NCI-H524 (cell line): Measurements from ENCODE around the gene LAMB4.

Experiments used
- DNase-seq, 2 experiments: peaks; one replicate each; lab custom pipeline; 2025; lab: John Stamatoyannopoulos, UW

Gene LAMB4

DNA sequence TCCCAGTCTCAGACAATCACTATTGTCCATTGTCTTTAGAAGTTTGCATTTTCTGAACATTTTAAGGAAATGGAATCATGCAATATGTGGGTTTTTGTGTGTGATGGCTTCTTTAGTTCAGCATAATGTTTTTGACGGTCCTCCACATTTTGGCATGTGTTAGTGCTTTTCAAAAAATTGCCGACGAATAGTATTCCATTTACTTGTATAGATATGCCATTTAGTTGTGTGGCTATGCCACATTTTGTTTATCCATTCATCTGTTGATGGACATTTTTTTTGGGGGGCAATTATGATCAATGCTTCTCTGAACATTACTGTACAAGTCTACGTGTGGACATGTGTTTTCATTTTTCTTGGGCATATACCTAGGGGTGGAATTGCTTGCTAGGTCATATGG lies 12.0 kb upstream of the LAMB4 start:
- DNase-seq = no peak

DNA sequence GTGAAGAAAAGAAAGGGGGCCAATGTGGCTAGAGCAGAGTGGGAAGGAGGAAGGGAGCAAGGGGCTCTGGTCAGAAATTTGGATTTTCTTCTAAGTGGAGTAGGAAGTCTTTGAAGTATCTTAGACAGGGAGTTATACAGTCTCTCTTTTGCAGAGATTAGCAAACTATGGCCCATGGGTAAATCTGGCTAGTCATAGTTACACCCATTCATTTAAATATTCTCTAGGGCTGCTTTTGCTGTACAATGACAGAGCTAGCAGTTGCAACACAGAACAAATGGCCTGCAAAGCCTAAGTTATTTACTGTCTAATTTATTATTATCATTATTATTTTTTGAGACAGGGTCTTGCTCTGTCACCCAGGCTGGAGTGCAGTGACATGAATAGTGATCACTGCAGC lies 10.5 kb upstream of the LAMB4 start:
- DNase-seq = no peak

DNA sequence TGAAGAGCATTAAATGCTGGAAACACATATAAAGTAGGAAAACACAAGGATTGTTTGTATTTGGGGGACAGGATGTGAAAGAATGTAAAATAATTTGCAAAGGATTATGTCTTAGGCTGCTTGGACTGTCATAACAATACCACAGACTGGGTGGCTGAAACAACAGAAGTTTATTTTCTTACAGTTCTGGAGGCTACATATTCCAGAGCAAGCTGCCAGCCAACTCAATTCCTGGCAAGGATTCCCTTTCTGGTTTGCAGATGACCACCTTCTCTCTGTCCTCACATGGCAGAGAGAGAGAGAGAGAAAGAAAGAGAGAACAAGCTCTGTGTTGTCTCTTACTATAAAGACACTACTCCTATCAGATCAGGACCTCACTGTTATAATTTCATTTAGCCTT lies 8.8 kb upstream of the LAMB4 start:
- no peak for DNase-seq

DNA sequence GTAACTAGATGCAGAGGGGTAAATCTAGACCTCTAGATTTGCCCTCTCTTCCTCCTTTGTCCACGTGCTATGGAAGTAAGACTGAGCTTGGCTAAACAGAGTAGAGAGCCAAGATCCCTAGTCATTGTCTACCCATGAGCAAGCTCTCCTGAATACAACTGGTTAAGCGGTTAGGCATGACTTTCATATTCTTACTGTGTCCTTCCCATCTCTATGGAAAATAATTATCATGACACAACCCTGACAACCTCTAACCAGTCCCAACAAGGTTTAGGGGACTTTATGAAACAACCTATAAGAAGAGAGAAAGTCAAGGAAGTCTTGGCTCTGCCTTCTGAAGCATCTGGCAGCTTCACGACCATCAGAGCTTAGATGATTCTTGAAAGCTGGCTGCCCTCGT lies 7.8 kb upstream of the LAMB4 start:
- DNase-seq = no peak

DNA sequence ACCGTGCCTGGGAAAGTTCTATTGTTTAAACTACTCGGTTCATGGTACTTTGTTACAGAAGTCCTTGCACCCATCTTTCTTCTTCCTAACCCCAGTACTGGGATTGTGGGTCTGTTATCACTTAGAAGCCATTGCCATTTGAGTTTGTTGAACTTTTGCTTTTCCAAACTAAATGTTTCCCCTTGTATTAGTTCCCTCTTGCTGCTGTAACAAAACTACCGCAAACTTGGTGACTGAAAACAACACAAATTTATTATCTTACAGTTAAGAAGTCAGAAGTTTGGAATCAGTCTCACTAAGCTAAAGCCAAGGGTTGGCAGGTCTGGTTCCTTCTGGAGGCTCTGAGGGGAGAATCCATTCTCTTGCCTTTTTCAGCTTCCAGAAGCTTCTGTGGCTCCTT lies 6.9 kb upstream of the LAMB4 start:
- no peak for DNase-seq

DNA sequence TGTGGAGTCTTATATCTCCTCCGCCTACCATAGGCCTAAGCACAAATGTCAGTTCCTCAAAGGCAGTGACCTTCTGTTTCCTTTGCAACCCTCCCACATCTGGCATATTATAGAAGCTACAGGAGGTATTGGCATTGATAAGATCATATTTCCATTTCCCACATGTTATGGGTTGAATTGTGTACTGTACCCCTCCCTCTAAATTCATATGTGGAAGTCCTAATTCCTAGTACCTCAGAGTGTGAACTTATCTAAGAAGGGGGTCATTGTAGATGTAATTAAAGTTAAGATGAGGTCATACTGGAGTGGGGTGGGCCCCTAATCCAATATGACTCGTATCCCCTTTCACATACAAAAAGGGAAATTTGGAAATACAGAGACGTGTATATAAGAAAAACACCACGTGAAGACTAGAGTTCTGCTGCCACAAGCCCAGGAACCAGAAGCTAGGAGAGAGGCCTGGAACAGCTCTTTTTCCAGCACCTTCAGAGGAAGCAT lies 6.1 kb upstream of the LAMB4 start:
- DNase-seq = no peak

DNA sequence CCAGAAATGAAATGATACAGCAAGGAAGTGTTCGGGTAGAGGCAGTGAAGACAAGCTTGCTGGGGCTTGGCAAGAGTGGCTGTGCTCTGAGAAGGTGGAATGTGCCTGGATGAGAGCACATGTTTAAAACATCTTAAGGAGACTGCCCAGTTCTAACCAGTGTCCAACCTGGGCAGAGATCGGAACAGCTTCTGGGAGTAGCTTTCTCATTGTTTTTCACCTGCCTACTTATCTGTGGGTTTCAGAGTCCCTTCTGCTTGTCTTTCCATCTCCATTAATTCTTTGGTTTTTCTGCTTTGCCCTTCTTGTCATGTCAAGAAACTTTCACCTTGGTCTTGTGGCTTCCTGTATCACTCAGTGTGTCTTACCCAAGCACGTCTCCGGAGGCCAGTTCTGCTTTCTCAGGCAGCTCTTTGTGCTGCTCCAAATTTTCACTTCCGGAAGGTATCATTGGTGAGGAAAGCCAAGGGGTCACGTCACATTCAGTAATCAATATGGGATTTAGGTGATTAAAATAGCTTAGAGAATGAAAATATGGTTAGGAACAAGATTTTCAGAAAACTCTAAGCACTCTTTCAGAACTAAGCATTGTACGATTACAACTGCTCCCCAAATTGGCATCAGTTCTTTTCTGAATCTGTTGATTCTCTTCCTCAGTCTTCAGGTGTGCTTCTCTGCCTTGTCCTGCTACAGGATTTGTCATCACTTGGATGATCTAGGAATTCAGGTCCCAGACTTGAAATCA lies 5.5 kb upstream of the LAMB4 start:
- no peak for DNase-seq

DNA sequence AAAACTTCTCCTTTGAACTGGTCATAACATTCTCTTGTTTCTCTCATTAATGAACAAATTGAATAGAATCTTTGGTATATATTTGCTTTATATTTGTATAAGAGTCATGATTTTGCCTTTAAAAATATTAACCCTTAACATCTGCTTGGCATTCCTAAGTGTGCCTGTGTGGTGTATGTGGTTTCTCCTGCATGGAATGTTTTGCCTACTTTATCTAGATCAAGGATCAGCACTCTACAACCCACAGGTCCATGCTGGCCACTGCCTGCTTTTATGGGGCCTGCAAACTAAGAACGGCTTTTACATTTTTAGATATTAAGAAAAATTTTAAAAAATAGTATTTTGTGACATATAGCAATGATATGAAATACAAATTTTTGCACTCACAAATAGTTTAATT lies 4.3 kb upstream of the LAMB4 start:
- DNase-seq = no peak

DNA sequence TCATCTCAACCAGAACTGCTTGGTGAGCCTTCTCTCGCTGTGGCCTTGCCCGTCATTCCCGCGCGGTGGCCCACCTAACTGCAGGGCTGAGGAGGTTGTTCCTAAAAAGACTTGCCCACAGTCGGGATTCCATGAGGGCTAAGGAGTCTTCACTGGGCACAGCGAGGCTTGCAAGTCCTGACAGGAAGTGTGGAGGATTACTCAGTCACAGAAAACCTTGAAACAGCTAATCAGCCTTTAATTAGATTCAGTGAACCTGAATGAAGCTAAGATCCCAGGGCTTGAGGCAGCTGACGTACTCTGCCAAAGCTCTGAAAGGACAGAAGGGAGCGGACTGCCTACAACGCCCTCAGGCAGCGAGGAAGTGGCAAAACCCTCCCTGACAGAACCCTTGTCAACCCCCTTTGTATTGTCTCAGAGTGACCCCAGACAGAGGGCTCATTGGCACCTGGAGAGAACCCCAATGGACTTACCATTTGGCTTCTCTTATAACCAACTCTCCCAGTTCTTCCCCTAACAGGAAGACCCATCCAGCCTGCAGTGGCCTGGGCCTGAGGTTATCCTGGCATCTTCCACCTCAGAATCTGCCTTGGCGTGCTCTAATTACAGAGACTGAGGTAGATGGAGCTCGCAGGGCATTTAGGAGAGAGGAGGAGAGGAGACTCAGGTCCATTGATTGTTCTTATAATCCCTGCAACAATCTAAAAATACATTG lies 2.5 kb upstream of the LAMB4 start:
- DNase-seq = no peak

DNA sequence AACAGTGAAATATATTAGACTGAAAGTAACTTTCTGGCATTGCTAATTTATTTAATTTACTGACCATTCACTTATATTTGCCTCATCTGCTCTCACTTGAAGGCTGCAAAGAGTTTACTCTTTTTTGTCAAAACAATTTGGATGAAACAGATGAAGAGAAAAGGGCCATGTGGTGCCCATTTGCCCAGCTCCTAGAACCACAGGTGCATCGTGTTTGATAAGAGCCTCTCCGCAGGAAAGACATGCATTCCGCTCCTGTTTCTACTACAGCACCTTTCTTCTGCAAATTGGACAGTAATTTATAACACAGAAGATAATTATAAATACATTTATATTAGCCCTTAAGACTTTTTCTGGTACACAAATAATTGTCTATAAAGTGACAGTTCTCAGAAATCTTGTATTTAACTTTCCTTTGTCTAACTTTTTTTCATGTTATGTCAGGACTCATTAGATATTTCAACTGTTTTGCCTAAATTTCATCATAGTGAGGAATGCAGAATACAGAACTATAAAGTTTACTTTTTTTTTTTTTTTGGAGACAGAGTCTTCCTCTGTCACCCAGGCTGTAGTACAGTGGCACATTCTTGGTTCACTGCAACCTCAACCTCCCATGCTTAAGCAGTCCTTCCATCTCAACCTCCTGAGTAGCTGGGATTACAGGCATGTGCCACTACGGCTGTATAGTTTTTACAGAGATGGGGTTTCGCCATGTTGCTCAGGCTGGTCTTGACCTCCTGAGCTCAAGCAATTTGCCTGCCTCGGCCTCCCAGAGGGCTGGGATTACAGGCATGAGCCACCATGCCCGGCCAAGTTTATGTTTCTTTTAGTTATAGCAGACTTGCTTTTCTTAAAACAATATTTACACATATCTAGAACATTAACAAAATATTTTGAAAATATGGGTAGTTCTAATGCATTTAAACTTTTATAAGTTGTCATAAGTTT lies 869 bp downstream of the LAMB4 start:
- no peak for DNase-seq

DNA sequence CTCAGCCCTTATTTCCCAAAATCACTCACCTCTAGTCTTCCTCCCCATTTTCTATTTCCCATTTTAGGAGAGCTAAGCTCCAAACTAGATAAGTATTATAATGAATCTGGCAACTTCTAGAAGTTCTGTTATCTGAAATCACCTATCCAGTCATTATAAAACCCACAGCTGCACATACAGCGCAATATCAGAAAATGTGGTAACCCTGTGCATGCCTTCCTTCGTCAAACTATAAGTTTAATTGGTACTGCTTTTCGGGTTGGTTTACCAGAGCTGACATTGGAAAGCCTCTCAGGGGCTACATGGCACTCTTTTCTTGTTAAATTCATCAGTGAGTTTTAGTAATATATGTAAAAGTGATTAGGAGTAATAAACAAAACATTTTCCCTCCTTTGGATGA lies 1.6 kb downstream of the LAMB4 start:
- DNase-seq = no peak

DNA sequence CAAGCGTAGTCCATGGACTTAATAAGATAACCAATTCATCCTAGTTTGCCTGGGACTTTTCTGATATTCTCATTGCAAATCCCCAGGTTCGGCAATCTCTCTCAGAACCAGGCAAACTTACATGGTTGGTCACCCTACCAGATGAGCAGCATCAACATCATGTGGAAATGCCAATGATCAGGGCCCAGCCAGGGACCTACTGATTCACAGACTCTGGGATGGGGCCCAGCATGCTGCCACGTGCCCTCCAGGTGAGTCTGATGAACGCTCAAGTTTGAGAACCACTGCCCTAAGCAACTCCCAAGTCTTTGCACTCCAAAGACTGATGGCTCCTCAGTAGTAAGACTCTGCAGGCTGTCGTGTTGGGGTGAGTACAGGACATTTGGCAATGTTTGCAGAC lies 2.7 kb downstream of the LAMB4 start:
- DNase-seq = no peak

DNA sequence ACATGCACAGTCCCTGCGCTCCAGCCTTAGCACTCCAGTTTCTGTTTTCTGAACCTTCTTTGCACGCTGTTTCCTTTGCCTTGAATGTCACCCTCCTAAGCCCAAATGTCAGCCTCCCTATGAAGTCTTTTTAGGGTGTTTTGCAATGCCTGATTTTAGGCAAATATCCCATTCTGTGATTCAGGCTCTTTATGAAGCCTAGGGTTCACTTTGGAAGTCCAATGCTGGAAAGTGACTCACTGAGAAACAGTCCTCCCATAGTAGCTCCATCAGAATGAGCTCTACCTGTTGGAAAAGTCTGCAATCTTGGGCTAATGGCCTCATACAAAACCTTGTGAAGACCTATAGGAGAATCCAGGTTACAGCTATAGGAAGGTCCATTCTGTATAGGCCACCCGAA lies 5.3 kb downstream of the LAMB4 start:
- DNase-seq = no peak

DNA sequence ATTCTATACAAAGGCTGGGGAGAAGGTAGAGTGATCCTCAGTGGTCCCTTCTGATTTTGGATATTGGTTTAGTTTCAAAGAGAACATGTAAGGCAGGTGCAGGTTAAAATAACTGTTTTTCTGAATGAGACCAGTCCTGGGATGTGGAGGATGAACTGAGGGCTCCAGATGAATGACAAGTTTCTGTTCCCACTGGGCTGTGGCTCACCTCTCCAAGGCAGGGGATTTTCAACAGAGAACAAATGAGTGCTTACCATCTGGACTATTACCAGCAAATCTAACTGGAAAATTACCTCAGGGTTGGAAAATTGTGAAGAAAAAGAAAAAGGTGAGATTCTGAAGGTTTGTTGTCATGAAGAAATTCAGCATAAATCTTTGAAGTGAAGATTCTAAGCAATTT lies 8.0 kb downstream of the LAMB4 start:
- DNase-seq = no peak

DNA sequence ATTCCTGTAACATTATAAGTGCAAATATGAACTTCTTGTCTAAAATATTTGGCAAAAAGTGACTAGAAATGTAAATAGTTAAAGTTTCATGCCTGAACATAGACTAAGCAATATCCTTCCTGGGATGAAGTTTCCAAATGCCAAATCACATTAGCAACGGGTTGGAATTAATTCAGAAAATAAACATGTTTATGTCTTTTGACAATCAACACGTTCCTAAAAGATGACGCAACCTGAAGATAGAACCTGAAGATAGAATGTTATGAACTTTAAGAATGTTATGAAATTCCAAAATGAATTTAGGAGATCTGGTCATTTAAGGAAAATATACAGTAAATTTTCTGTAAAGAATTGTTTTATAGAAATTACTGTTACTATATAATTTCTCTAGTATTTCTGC lies 9.2 kb downstream of the LAMB4 start:
- DNase-seq = no peak

DNA sequence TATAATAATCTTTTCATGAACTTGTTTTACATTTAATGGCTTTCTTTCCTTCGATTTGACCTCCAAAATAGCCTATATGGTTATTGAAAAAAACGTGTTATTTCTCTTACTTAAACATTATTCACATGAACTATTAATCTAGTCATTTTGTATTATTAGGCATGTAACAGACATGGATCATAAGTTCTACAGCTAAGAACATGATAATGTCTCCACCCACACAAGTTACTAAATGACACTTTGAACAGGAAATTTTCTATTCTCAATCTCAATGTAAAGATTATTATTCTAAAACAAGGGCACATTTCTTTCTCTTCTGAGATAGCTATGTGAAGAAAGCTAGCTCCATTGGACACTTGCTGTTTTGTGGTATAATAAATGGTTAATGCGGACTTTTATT lies 10.0 kb downstream of the LAMB4 start:
- no peak for DNase-seq

DNA sequence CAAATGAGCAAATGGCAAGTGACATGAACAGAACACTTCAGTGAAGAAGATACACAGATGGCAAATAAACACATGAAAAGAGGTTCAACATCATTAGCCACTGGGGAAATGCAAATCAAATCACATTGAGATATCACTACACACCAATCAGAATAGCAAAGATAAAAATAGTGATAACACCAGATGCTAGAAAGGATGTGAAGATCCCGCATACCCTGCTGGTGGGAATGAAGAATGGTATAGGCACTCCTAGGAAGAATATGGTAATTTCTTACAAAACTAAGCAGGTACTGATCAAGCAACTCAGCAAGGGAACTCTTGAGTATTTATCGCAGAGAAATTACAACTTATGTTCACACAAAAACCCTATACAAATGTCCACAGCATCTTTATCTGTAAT lies 11.2 kb downstream of the LAMB4 start:
- peak in 1 of 2 experiments; percentile 20 for DNase-seq

DNA sequence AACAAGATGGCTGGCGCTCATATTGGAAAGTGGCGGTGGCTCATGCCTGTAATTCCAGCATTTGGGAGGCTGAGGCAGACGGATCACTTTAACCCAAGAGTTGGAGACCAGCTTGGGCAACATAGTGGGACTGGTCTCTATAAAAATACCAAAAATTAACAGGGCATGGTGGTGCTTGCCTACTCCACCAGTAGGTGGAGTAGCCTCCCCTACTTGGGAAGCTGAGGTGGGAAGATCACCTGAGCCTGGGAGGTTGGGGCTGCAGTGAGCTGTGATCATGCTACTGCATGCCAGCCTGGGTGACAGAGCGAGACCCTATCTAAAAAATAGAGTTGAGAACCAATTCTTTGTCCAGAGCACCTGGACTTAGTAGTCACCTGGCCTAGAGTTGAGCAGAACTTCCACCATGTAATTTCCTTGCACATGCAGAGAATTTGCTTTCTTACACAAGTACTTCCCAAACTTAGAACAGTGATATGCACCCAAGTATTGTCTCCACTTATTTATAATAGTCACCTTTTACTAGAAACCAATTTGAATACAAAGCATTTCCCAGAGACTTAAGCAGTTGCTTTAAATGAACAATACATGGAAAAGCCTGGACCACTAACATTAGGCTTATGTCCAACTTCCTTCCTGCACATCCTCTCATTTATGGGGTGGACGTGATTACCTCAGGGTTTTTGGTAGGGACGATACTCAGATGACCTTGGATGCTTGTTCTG lies 15.9 kb downstream of the LAMB4 start:
- DNase-seq = peak in 1 of 2 experiments; percentile 42

DNA sequence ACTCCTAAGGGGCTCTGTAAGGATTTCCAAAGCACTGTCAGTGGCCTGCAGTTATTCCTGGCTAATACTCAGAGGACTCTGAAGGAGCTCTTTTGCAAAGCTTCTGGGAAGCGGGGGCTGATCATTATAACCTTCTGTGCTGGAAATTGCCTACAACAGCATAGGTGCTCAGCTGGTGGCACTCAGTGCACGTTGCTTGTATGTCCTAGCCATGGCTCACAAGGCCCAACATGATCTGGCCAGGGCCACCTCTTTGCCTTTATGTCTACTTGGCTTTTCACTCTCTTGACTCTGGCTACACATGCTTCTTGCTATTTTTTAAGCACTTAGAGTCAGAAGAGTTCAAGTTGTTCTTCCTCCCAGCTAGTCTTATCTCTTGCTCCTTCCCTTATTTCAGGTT lies 17.5 kb downstream of the LAMB4 start:
- DNase-seq = no peak

DNA sequence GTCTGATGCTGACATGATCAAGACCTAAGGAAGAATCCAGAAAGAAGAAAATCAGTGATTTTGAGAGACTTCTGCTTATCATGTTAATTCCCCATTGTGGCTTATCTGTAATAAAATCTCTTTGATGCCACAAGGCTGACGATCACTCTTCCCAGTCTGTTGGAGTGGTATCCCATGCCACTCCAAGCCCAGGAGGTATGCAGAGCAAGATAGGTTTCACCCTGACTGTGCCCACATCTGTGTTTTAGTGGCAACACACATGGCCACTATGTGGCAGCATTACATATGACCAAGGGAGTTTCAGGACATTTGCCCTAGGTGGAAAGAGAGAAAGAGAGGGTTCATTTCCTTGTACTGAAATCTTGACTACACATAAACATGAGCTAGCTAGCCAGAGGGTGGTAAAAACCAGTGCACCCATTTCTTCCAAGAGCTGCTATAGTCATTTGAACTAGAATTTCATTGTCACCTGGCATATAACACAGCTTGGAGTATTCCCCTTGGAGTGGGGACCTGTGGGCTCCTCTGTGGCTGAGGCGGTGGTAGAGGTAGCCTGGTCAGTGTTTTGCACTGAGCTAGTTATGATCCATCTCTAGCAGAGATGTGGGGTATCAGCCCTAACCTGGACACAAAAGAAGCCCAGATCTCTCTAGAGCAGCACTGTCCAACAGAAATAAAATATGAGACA lies 20.8 kb downstream of the LAMB4 start:
- peak; percentile 15 to 60 for DNase-seq

DNA sequence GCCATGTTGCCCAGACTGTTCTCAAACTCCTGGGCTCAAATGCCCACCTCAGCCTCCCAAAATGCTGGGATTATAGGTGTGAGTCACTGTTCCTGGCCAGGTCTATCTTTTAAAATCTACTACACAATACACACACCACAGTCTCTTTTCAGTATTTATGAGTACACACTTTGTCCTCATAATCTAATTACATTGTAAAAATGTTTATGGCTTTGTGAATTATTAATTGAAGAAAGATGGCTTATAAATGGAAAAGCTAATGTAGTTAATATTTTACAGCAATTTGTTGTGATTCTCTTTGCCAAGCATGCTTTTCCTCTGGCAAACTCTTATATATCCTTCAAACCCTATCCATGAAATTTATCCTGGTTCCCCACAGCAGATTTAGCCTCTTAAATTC lies 22.0 kb downstream of the LAMB4 start:
- DNase-seq = no peak
